ENCODE measurements around the gene MYMX. TPM values are rescaled to one million over a fixed set of nuclear protein-coding genes. Genes with fewer than 3 reads are reported as not detected.

Gene MYMX
- total and polyA plus RNA-seq, 2 of the 13 experiments (the other 11 are each of a cell fraction or from before 2014, with no cell fraction given) = not detected

DNA sequence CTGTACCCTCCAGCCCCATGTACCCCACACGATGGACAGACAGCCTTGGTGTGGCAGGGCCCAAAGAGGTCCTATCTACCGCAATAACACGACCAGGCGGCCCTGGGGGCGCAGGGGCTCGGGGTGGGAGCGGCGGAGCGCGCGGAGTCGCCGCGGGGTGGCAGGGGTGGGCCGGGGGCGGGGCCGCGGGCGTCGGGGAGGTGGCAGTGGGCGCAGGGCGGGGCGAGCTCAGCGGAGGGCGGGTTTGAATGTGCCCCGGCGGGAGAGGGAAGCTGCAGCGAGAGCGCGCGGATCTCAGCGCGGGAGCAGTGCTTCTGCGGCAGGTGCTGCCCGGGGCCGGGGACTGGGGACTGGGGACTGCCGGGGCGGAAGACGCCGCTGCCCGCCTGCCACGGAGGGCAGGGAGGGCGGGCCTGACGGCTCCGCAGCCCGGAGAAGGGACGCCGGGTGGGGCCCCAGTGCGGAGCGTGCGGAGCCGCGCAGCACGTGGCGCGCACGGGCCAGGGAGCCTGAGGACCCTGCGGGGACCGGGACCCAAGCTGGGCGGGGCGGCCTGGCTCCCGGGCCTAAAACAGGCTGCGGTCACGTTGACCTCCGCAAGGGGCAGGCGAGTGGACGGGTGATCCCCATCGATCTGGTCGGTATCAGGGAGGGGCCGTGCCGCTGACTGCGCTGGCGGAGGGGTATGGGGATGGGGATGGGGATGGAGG, 6.7 kb downstream of the MYMX start, which contains the start of gene SLC29A1 (continued):
- TF ChIP-seq RBM39 (IDR thresholded peaks at IDR 0.05; ENCODE audit: low read depth, low read length, poor library complexity, severe bottlenecking) = no peak
- TF ChIP-seq ARNT2 (CRISPR knock-in tag; IDR thresholded peaks at IDR 0.05; ENCODE audit: low read depth) = peak; percentile 87; the same call in 1 of the 2 replicates
- TF ChIP-seq ZNF124 (CRISPR knock-in tag; IDR thresholded peaks at IDR 0.05) = no peak; the same call in 1 of the 2 replicates
- TF ChIP-seq ZNF563 (CRISPR knock-in tag; IDR thresholded peaks at IDR 0.05) = peak; percentile 64; the same call in 1 of the 2 replicates
- TF ChIP-seq CENPT (CRISPR knock-in tag; IDR thresholded peaks at IDR 0.05; ENCODE audit: low read depth) = 0 out of 2 replicates have a peak, but pooled peaks have one; percentile 57
- TF ChIP-seq, protein P1, sequence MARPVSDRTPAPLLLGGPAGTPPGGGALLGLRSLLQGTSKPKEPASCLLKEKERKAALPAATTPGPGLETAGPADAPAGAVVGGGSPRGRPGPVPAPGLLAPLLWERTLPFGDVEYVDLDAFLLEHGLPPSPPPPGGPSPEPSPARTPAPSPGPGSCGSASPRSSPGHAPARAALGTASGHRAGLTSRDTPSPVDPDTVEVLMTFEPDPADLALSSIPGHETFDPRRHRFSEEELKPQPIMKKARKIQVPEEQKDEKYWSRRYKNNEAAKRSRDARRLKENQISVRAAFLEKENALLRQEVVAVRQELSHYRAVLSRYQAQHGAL (CRISPR knock-in tag; IDR thresholded peaks at IDR 0.05; ENCODE audit: not compliant biosample characterization) = peak; percentile 59
- TF ChIP-seq CBFB (CRISPR knock-in tag; IDR thresholded peaks at IDR 0.05) = peak; percentile 84
- TF ChIP-seq ZNF138 (CRISPR knock-in tag; IDR thresholded peaks at IDR 0.05; ENCODE audit: low read depth) = peak; percentile 87
- no peak for TF ChIP-seq ZNF282 (IDR thresholded peaks at IDR 0.05; ENCODE audit: partially characterized antibody)
- TF ChIP-seq IKZF1 (IDR thresholded peaks at IDR 0.05) = no peak
- TF ChIP-seq, protein P2, sequence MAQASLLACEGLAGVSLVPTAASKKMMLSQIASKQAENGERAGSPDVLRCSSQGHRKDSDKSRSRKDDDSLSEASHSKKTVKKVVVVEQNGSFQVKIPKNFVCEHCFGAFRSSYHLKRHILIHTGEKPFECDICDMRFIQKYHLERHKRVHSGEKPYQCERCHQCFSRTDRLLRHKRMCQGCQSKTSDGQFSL (CRISPR knock-in tag; IDR thresholded peaks at IDR 0.05) = no peak
- TF ChIP-seq KDM1A (CRISPR knock-in tag; IDR thresholded peaks at IDR 0.05) = no peak
- peak; percentile 89 for TF ChIP-seq ZNF564 (CRISPR knock-in tag; IDR thresholded peaks at IDR 0.05)
- TF ChIP-seq BHLHE40 (IDR thresholded peaks at IDR 0.05; ENCODE audit: low read length) = peak; percentile 92
- no peak for TF ChIP-seq ZSCAN30 (CRISPR knock-in tag; IDR thresholded peaks at IDR 0.05)
- no peak for TF ChIP-seq YY1 (IDR thresholded peaks at IDR 0.05; ENCODE audit: insufficient read depth, insufficient replicate concordance, low read depth, low read length)
- TF ChIP-seq, protein P3, sequence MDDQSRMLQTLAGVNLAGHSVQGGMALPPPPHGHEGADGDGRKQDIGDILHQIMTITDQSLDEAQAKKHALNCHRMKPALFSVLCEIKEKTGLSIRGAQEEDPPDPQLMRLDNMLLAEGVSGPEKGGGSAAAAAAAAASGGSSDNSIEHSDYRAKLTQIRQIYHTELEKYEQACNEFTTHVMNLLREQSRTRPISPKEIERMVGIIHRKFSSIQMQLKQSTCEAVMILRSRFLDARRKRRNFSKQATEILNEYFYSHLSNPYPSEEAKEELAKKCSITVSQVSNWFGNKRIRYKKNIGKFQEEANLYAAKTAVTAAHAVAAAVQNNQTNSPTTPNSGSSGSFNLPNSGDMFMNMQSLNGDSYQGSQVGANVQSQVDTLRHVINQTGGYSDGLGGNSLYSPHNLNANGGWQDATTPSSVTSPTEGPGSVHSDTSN (CRISPR knock-in tag; IDR thresholded peaks at IDR 0.05; ENCODE audit: borderline replicate concordance) = 0 out of 2 replicates have a peak, but pooled peaks have one; percentile 29
- TF ChIP-seq AHR (CRISPR knock-in tag; IDR thresholded peaks at IDR 0.05) = peak; percentile 38; the same call in 1 of the 2 replicates
- TF ChIP-seq, protein P4, sequence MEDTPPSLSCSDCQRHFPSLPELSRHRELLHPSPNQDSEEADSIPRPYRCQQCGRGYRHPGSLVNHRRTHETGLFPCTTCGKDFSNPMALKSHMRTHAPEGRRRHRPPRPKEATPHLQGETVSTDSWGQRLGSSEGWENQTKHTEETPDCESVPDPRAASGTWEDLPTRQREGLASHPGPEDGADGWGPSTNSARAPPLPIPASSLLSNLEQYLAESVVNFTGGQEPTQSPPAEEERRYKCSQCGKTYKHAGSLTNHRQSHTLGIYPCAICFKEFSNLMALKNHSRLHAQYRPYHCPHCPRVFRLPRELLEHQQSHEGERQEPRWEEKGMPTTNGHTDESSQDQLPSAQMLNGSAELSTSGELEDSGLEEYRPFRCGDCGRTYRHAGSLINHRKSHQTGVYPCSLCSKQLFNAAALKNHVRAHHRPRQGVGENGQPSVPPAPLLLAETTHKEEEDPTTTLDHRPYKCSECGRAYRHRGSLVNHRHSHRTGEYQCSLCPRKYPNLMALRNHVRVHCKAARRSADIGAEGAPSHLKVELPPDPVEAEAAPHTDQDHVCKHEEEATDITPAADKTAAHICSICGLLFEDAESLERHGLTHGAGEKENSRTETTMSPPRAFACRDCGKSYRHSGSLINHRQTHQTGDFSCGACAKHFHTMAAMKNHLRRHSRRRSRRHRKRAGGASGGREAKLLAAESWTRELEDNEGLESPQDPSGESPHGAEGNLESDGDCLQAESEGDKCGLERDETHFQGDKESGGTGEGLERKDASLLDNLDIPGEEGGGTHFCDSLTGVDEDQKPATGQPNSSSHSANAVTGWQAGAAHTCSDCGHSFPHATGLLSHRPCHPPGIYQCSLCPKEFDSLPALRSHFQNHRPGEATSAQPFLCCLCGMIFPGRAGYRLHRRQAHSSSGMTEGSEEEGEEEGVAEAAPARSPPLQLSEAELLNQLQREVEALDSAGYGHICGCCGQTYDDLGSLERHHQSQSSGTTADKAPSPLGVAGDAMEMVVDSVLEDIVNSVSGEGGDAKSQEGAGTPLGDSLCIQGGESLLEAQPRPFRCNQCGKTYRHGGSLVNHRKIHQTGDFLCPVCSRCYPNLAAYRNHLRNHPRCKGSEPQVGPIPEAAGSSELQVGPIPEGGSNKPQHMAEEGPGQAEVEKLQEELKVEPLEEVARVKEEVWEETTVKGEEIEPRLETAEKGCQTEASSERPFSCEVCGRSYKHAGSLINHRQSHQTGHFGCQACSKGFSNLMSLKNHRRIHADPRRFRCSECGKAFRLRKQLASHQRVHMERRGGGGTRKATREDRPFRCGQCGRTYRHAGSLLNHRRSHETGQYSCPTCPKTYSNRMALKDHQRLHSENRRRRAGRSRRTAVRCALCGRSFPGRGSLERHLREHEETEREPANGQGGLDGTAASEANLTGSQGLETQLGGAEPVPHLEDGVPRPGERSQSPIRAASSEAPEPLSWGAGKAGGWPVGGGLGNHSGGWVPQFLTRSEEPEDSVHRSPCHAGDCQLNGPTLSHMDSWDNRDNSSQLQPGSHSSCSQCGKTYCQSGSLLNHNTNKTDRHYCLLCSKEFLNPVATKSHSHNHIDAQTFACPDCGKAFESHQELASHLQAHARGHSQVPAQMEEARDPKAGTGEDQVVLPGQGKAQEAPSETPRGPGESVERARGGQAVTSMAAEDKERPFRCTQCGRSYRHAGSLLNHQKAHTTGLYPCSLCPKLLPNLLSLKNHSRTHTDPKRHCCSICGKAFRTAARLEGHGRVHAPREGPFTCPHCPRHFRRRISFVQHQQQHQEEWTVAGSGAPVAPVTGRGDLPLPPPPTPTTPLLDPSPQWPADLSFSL (CRISPR knock-in tag; IDR thresholded peaks at IDR 0.05) = no peak
- no peak for TF ChIP-seq GTF3A (CRISPR knock-in tag; conservative IDR thresholded peaks at IDR 0.05)
- peak; percentile 46; the same call in 1 of the 2 replicates for TF ChIP-seq ZNF331 (CRISPR knock-in tag; IDR thresholded peaks at IDR 0.05)
- no peak for TF ChIP-seq MEIS1 (CRISPR knock-in tag; IDR thresholded peaks at IDR 0.05; ENCODE audit: borderline replicate concordance)
